ENCODE measurements around the gene PRKCB.

- TF ChIP-seq CTCF (IDR thresholded peaks at IDR 0.05; ENCODE audit: low read depth, low read length), result no peak
- TF ChIP-seq EZH2phosphoT487 (IDR thresholded peaks at IDR 0.05; ENCODE audit: low read depth), result no peak
Observed at GRCh38 chr16:23867566-23867965, 31.8 kb downstream of the PRKCB start.

Measured in OCI-LY3 (cell line).